NCI-H526 (cell line): Measurements from ENCODE around the gene TACO1.

Experiments used
- DNase-seq, 2 experiments: peaks; one replicate each; lab custom pipeline; 2025; lab: John Stamatoyannopoulos, UW

TACO1 gene

GRCh38 chr17:63601439-63602371, 1.0 kb downstream of the TACO1 start:
- no peak for DNase-seq

- no peak for DNase-seq
Measured at GRCh38 chr17:63609816-63610573, 9.3 kb downstream of the TACO1 start.

- no peak for DNase-seq
Measured at GRCh38 chr17:63610854-63611253, 10.2 kb downstream of the TACO1 start.

GRCh38 chr17:63611354-63611753, 10.7 kb downstream of the TACO1 start:
- DNase-seq, result no peak

GRCh38 chr17:63613663-63614062, 13.0 kb downstream of the TACO1 start:
- DNase-seq, result no peak

- no peak for DNase-seq
Measured at GRCh38 chr17:63621229-63621683, 20.6 kb downstream of the TACO1 start.

- DNase-seq, result peak; percentile 100
Measured at GRCh38 chr17:63621684-63622573, 21.2 kb downstream of the TACO1 start, which contains the start of gene MAP3K3. Gene MAP3K3, plus strand, starts transcription at chr17:63622417. Its CDS starts 343 bp downstream, at chr17:63622760.

- peak; percentile 25 to 79 for DNase-seq
Measured at GRCh38 chr17:63622574-63623390, 22.1 kb downstream of the TACO1 start.

GRCh38 chr17:63623786-63624530, 23.3 kb downstream of the TACO1 start:
- DNase-seq, result no peak

- no peak for DNase-seq
Measured at GRCh38 chr17:63624531-63624880, 23.8 kb downstream of the TACO1 start.

GRCh38 chr17:63626551-63627180, 26.0 kb downstream of the TACO1 start:
- no peak for DNase-seq

- no peak for DNase-seq
Measured at GRCh38 chr17:63629627-63630026, 28.9 kb downstream of the TACO1 start.

- no peak for DNase-seq
Measured at GRCh38 chr17:63631062-63631461, 30.4 kb downstream of the TACO1 start.

GRCh38 chr17:63631626-63632025, 30.9 kb downstream of the TACO1 start:
- DNase-seq, result no peak

GRCh38 chr17:63633742-63634141, 33.0 kb downstream of the TACO1 start:
- no peak for DNase-seq

GRCh38 chr17:63634163-63634562, 33.5 kb downstream of the TACO1 start:
- no peak for DNase-seq

GRCh38 chr17:63634816-63635215, 34.1 kb downstream of the TACO1 start:
- no peak for DNase-seq

- no peak for DNase-seq
Measured at GRCh38 chr17:63635290-63635689, 34.6 kb downstream of the TACO1 start.

GRCh38 chr17:63635787-63636186, 35.1 kb downstream of the TACO1 start:
- peak in 1 of 2 experiments; percentile 13 for DNase-seq

- DNase-seq, result no peak
Measured at GRCh38 chr17:63639125-63639524, 38.4 kb downstream of the TACO1 start.
